ENCODE data around the gene ENOX1.

ENOX1 gene

DNA sequence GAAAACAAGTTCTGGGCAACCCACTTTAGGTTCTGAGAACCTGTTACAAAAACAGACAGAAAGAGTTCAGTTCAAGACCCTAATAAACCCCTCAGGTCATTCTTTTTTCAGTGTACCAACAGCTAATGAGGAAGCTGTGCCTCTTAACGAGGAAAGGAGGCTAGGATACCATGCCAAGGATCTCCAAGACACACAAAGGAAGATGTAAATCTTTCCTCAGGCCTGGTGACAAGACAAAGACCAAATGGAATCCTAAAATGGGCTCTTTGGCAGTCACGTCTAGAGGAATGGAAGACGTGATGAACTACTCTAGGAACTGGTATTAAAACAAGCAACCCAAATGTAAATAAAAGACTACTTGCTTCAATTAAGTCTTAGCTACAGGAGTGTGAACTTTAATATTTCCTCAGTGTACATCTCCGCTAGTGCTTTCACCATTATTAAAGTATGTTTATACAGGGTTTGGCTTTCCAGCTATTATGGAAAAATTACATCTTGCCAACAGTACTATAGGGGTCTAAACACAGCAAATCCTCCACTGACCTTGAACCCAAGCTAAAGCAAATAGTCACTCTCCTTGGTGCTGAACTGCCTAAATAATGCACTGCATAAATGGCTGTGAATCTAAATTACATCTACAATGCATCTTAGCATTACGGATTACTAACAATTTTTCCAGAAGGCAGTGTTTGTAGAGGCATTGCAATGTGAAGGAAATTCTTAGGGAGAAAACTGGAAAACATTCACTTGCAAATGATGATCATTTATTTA lies 42.3 kb downstream of the ENOX1 start:
- no peak for DNase-seq (ENCODE audit: low spot score)

DNA sequence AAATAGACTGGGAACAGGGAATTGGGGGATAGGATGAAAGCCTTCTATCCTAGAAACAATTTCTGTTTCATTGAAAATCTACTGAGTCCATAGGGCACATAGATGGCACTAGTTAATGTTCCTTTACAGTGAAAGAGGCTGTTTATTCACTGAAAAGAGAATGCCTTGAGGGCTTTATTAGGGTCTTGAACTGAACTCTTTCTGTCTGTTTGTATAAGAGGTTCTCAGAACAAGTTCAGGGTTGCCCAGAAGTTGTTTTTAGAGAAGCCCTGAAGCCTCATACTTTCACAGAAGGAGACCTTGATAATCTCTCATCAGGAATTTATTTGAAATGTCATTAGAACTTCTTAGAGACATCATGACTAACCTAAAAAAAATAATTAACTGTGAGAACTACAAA lies 43.9 kb downstream of the ENOX1 start:
- no peak for DNase-seq (ENCODE audit: low spot score)

DNA sequence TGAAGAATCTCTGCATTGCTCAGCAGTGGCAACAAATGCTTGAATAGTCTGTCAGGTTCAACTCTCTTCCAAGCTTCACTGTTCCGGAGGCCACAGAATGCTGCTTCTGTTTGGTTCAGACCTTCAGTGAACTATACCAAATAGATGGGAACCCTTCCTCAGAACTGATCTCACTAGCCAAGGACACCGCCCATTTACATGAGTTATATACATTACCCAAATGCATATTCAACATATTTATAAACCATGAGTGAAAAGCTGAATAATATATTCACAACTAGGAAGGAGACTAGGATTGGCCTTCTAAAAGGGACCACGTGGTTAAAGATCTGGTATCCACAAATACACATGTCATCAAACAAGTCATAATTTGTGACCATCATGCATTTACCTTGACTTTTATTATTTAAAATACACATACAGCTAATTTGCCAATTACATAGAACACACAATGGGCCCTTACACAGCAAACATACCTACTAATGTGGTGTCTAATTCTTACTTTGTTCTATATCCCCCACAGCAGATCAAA lies 49.3 kb downstream of the ENOX1 start:
- no peak for DNase-seq (ENCODE audit: low spot score)

DNA sequence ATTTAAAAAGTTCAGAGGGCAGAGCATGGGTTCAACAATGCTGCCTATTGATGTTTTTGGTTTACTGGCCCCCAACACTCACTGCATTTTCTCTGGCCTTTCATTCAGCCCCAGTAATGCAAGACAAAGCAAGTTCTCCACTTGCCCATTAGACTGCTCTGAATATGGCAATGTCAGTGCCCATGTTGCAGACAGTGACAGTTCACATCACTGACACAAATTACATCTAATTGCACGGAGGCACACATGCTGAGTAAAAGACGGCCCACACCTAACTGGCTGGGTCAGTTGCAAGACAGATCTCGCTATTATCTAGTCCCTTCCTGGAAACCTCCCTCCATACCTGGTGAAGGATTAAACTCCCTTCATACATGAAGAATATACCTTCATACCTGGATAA lies 54.0 kb downstream of the ENOX1 start:
- no peak for DNase-seq (ENCODE audit: low spot score)

DNA sequence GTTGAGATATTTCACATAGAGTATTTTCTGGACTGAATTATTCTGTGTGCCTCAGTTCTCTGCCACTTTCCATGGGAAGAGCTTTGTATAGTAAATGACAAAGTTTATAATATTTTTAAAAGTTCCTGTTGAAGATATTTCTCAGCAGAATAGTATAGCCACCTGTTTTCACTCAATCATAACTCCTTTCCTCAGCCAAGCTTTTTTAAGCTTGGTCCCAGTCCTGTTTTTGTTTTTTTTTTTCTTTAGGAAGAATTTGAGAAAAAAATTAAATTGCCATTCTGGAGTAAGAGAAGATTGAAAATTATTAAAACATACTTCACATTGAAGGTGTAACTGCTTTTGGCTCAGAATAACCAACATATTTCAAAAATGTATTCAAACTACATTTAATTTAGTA lies 55.5 kb downstream of the ENOX1 start:
- no peak for DNase-seq (ENCODE audit: low spot score)

DNA sequence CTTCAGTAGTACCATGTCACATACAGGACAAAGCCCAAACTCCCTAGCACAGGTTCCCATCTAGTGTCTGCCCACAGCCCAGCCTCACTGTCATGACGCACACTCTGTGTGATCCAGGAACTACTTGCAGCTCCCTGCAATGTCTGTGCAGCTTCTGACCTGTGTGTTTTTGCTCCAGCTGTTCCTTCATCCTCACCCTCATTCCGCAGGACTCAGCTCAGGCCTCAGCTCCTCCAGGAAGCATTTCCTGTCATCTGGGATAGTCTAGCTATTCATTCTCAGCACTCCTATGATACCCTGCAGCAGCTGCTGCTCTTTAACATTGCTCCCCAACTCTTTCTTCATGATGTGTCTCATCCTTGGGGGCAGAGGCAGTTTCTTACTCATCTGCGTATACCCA lies 56.1 kb downstream of the ENOX1 start:
- DNase-seq (ENCODE audit: low spot score) = no peak

DNA sequence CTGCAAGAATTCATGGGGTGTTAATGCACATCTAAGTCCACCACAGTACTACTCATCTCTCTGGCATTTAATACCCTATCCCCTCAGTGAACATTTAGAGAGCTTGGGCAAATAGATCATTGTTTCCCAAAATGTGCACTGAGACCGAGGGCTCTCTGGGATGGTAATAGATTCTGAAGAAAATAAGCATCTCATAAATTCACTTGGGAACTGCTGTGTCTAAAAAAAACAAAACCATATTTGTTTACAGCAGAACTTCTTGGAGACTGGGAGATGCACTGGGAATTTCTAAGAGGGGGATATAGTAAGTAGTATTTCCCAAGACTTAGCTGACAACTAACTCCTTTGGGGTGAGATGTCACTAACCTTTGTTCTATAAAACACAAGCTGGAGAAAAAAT lies 58.4 kb downstream of the ENOX1 start:
- DNase-seq (ENCODE audit: low spot score) = no peak

DNA sequence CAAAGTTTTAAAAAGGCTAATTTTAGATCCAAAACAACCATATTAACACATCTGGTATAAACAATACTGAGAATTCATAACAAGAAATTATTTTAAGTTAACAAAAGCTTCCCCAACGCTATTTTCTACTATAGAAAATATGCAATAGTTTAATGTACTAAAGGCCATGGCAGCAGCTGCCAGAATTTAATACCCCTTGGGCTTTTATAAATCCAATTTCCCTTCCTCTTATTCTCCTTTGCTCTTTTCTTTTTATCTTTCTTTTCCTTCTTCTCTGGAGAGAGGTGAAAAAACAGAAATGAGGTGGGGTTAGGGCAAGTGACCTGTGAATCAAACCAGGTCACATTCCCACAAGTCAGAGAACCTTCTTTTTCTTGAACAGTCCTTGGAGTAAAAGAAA lies 58.9 kb downstream of the ENOX1 start:
- DNase-seq (ENCODE audit: low spot score) = no peak

DNA sequence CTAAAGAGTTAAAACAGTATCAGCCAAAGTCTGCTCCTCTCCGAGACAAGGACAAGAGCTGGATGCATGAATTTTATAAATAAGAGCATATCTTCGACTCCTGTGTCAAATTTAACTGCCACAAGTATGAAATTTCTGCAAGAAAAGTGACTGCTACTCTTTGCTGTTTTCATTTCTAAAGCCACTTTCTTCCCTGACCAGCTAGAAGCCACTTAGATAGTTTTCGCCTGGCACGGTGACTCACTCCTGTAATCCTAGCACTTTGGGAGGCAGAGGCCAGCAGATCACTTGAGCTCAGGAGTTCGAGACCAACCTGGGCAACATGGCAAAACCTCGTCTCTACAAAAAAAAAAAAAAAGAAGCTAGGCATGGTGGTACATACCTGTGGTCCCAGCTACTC lies 61.3 kb downstream of the ENOX1 start:
- no peak for DNase-seq (ENCODE audit: low spot score)

DNA sequence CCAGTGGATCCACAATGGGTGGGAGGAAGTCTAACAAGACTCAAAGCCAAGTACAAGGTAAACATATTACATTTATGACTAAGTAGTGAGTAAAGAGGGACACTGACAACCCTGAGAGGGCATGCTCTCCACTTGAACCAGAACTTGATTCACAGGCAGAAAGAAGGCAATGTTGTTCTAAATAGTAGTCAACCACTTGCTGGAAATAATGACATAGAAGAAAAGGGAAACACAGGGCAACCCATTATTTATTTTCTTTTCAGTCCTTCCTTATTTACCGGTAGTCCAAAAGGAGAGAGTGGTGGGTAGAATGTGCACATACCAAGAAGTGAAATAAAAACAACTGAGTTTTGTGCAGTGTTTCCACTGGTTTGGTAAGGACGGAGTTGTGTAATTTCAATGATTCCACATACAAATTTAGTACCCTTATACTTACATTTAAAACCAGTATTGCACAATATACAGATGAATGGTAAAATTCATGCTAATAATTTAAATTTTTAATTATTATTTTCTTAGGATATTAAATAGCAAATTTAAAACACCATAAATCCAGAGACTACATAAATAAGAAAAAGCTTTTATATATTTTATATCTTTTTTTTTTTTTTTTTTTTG lies 65.9 kb downstream of the ENOX1 start:
- no peak for DNase-seq (ENCODE audit: low spot score)

DNA sequence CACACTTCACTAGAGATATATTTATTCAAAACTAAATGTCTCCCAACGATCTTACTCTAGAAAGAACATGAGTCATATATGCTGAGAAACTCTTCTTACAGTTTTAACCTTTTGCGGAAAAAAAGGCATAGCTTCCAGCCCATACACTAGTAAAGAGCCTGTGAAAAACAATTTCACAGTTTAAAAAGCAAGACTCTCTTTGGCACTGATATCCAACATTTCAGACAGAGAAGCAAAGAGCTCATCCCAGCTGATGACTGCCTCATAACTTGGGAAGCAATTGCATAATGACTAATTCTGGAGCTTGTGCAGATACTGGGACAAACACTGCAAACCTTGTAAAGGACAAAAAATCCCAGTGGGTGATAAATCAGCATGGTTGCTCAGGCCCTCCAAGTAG lies 88.0 kb downstream of the ENOX1 start:
- no peak for DNase-seq (ENCODE audit: low spot score)

DNA sequence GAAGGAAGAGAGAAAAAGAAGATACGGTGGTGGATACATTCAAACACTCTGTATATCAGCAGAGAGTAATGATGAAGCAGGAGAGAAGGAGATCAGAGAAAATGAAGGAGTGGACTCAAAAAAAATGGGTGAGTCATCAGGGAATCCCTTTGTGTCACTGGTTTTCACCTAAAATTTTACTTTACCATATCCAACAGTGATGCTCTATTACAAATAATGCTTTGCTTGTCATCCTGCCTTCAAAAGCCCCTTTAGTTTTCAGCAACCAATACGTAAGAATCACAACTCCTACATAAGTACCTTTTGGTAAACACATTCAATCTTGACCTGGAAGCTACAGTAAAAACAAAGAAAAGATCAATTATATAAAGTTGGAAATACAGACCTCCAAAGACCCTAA lies 88.8 kb downstream of the ENOX1 start:
- DNase-seq (ENCODE audit: low spot score) = no peak

DNA sequence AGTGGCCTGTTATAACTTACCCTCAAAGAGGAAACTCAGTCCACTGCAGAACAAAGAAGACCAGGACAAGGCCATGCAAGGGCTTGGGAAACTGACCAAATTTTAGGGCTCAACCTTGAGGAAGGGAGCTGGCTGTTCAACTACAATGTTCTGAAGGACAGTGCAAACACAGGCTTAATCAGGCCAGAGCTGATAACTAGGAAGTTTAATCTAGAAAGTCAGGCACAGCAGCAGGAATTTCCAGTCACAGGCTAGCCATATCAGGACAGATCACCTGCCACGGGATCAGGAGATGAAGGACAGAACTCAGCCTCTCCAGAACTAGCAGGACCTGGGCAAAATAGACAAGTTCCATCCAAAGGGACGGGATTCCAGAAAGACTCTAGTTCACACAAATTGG lies 89.4 kb downstream of the ENOX1 start:
- no peak for DNase-seq (ENCODE audit: low spot score)

DNA sequence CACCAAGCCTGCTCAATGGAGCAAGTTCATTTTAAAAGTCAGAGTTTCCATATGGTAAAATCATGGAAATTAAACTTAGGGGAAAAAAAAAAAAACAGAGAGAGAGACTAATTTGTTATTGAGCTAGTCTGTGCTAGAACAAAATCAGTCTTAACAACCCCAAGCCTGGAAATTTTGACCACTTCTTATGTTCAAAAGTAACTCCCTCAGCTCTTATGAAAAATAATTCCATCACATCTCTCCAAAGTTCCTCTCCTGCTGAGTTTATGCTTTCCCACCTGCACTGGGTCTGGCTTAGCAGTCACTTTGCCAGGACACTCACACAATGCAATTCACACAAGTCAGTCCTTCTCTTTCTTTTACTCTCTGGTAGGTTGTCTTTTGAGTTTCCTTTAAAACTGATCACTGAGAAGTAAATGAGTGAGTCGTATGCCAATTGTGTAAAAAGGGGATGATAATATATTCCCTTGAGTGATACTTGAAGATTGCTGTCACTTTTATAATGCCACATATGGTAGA lies 92.6 kb downstream of the ENOX1 start:
- no peak for DNase-seq (ENCODE audit: low spot score)

DNA sequence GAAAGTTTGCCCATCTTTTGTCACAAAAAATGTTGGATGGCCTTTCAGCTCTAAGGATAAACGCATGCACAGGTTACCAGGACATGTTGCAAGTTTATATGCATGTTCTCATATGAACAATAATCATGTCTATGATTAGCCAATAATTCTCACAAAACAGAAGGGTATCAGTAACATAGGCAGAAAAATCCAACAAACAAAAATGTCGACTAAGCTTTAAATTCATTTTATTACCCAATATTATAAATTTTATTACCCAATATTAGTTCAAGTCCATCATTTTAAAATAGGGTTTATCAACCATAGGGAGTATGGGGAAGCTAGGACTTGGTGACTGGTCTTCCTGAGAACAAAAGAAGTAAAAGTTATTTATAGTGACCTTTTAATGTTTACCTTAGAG lies 93.1 kb downstream of the ENOX1 start:
- no peak for DNase-seq (ENCODE audit: low spot score)

DNA sequence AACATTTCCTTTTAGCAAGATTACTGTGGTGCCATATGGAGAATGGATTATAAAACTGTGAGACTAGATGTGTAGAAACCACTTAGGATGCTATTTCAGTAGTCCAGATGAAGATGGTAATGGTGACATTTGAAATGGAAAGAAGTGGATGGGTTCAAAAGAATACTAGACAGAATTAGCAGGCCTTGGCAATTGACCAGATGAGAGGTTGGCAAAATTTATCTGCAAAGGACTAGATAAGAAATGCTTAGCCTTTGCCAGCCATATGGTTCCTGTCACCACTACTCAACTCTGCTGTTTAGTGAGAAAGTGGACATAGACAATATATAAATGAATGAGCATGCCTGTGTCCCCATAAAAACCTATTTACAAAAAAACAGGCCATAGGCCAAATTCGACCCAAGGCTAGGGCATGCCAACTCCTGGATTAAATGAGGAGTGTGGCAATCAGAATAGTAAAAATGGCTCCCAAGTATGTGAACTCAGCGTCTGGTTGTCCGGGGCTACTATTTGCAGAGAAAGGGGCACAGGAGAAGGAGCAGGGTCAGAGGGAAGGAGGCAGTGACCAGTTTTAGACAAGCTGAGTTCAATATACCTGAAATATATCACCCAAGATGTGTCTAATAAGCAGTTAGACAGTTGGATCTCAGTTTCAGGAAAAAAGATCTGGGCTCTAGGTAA lies 98.4 kb downstream of the ENOX1 start:
- DNase-seq (ENCODE audit: low spot score) = no peak

DNA sequence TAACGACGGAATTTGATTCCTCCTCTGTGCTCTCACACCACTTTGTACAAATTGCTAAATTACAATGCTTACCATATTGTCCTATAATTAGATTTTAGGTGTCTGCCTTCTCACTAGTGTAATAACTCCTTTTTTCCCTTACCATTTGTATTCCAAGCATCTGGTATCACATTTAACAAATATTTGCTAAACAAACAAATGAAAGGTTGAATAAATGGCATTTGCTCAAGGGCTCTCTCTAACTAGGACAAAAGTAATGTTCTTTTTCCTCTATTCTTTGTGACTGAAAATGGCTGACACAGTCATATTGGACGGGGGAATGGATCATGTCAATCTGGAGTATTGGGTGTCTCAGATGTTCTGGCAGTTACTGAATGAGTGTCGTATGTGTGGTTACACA lies 99.7 kb downstream of the ENOX1 start:
- no peak for DNase-seq (ENCODE audit: low spot score)

DNA sequence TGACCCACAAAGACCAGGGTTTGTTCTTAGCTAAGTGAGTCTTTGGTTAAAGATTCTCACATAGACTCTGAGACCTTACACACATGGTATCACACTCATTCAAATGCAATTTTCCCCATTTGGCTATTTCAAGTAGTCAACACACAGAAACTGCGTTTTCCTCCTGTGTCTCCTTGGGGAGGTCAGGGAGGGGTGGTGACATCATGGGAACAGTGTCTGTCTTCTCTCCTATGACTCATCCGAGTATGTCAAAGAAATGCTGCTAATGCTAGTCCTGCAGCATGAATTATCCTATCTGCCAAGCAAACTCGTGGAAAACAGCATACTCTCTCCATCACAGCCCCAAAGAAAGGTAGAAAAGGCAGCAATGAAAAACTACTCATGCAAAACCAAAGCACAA lies 100.2 kb downstream of the ENOX1 start:
- DNase-seq (ENCODE audit: low spot score) = peak; percentile 29

DNA sequence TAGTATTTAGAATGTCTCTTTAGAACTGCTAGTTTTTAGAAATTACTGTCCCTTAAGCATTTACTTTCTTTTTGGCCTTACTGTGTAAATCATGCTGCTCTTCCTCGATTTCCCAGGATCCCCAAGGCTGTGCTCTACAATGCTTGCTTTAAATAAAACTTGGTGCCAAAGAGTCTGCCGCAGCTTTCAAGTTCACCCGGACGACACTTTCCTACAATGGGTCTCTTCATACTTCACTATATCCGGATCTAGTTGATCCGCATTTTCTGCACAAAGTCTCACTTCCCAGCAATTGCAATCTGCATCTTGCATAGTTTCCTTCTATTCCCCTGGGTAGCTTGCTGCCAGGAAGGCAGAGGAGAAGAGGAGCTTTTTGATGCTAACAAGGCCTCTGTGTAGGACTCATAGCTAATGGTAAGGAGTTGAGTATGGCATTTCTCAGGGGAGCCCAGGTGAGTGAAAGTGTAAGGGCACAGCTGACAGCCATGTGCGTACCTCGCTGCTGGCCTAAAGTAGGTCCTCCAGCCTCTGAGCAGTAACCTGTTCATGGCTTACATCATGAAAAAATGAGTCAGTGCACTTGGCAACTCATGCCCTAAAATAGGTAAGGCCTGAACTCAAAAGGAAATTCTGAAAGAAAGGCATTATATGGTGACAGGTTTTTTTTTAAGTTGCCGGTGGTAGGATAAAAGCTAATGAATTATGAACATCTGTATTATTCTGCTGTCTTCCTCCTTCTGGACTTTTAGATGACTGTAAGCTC lies 101.6 kb downstream of the ENOX1 start:
- DNase-seq (ENCODE audit: low spot score) = no peak

DNA sequence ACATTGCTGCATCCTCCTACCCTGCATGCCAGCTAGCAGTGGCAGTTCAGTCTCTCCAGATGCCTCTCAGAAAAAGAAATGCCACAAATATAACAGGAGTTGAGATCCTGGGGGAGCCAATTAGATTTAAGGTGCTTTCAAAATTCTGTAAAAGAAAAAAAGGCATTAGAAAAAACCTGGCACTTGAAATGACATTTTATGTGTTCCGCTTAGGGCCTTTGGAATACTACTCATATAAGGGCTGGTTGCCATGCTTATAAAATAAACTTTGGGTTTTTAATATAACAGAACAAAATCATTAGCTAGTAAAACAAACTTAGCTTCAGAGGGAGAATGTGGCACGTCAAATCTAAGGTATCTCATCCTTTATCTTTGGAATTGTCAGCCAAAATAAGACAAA lies 104.1 kb downstream of the ENOX1 start:
- no peak for DNase-seq (ENCODE audit: low spot score)

DNA sequence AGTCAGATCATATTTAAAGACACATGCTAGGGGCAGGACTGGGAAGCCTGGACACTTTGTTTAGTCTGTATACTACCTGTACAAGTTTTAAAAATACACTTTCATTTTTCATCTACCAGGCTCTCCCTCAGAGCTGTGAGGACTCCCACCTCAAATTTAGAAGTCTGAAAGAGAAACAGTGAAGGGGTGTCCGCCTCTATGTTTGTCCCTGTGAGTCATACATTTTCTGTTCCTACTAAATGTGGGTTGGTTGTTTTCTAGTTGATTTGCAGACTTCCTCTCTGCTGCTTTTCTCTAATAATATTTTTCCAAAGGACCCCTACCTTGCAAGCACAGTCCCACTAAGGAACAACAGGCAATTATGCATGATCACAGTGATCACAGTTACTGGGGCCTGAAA lies 110.5 kb downstream of the ENOX1 start:
- DNase-seq (ENCODE audit: low spot score) = no peak

DNA sequence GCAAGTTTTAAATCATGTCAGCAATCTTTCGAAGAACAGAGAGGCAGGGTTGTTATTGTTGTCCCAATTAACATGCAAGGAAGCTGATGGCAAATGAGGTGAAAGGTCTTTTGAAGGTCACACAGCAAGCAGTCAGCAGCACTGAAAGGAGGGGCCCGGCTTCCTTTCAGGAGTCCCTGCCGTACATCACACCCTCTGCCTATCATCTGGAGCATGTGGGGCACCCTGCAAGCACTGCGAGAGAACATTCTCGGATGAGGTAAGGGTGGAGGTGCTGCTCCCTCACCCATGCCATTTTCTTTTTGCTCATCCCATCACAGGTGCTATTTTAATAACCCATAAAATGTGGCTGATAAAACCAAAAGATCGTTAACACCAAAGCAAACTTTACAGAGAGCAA lies 111.2 kb downstream of the ENOX1 start:
- DNase-seq (ENCODE audit: low spot score) = no peak
